OCI-LY3 (cell line): ENCODE results near the gene CYP4X1.

Experiments used
- H2AFZ ChIP-seq: fragments of 200-600, 300-600 bp; shearing (Covaris generic); 2 replicates; pipeline ENCODE4 v1.6.0; 2014; ENCODE audit warnings: antibody characterized with exemption, low read depth, low read length
- H3K27ac ChIP-seq: fragments of 200-600, 300-600 bp; sonication (generic); 2 replicates; pipeline ENCODE4 v1.5.1; 2014; ENCODE audit warnings: mild to moderate bottlenecking, low read length, moderate library complexity, mixed read lengths
- H3K27me3 ChIP-seq: fragments of 200-600, 300-600 bp; sonication (generic); 2 replicates; pipeline ENCODE4 v1.6.1; 2014; ENCODE audit warnings: low read depth, low read length, mixed read lengths
- H3K36me3 ChIP-seq: fragments of 200-600, 300-600 bp; sonication (generic); replicated peaks from 2 replicates; pipeline ENCODE3; 2014; ENCODE audit warnings: low read depth, low read length, mixed read lengths
- H3K4me1 ChIP-seq: fragments of 300-600, 200-600 bp; sonication (generic); 2 replicates; pipeline ENCODE4 v1.6.1; 2014; ENCODE audit warnings: low read length, mixed read lengths
- H3K4me2 ChIP-seq: fragments of 200-600, 300-600 bp; sonication (generic); 2 replicates; pipeline ENCODE4 v1.6.1; 2014; ENCODE audit warnings: low read length, mixed read lengths
- H3K4me3 ChIP-seq: fragments of 300-600, 200-600 bp; sonication (generic); 2 replicates; pipeline ENCODE4 v1.5.1; 2014; ENCODE audit warnings: antibody characterized with exemption, mild to moderate bottlenecking, low read length, moderate library complexity
- H3K79me2 ChIP-seq: fragments of 300-600, 200-600 bp; shearing (Covaris generic); 2 replicates; pipeline ENCODE4 v1.6.1; 2014; ENCODE audit warnings: mild to moderate bottlenecking, low read length, mixed read lengths
- H3K9ac ChIP-seq: fragments of 300-600, 200-600 bp; shearing (Covaris generic); 2 replicates; pipeline ENCODE4 v1.6.0; 2014; ENCODE audit warnings: mild to moderate bottlenecking, low read length, moderate library complexity
- H3K9me3 ChIP-seq: fragments of 200-600, 300-600 bp; shearing (Covaris generic); 2 replicates; pipeline ENCODE4 v1.6.1; 2014; ENCODE audit warnings: low read length, mixed read lengths; ENCODE audit not compliant: insufficient read depth
- H4K20me1 ChIP-seq: fragments of 200-600, 300-600 bp; sonication (generic); 2 replicates; pipeline ENCODE4 v1.6.1; 2016; ENCODE audit warnings: low read length, mixed read lengths; ENCODE audit not compliant: insufficient read depth
- EZH2phosphoT487 ChIP-seq: fragments of 200-600 bp; shearing (Covaris generic); IDR thresholded peaks from 2 replicates; pipeline ENCODE4 v1.6.1; 2018; ENCODE audit warnings: antibody characterized with exemption, mixed run types, low read depth
- TF ChIP-seq, protein P1 (sequence below): fragments of 200-600, 300-600 bp; sonication (generic); IDR thresholded peaks from 2 replicates; pipeline ENCODE4 v1.5.1; 2014; ENCODE audit warnings: antibody characterized with exemption, low read length, low read depth

The CYP4X1 gene

DNA sequence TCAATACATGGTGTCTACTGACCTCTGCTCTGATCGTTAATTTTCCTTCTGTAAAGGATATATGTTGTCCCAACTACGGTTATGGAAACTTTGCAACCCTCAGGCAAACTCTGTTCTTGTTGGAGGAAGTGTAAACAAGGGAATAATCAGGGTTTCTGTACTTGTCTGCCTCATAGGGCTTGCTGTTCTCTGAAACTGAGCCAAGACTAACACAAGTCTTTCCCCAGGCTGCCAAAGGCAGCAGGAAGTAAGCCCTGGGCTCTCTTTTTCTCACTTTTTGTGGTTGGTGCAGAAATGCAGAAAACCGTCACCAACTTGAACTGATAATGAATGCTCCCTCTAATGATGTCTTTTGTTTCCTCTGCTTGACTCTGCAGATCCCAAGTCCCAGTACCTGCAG is 7.6 kb downstream of the CYP4X1 start:
- no peak overlapping the region for H3K4me3 ChIP-seq
- TF ChIP-seq, protein P1, sequence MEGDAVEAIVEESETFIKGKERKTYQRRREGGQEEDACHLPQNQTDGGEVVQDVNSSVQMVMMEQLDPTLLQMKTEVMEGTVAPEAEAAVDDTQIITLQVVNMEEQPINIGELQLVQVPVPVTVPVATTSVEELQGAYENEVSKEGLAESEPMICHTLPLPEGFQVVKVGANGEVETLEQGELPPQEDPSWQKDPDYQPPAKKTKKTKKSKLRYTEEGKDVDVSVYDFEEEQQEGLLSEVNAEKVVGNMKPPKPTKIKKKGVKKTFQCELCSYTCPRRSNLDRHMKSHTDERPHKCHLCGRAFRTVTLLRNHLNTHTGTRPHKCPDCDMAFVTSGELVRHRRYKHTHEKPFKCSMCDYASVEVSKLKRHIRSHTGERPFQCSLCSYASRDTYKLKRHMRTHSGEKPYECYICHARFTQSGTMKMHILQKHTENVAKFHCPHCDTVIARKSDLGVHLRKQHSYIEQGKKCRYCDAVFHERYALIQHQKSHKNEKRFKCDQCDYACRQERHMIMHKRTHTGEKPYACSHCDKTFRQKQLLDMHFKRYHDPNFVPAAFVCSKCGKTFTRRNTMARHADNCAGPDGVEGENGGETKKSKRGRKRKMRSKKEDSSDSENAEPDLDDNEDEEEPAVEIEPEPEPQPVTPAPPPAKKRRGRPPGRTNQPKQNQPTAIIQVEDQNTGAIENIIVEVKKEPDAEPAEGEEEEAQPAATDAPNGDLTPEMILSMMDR, result no peak
- no peak for TF ChIP-seq EZH2phosphoT487
- H3K4me1 ChIP-seq, result no peaks in the 10 kb centered on the region
- H3K27me3 ChIP-seq, result no peaks in the 10 kb centered on the region
- H3K4me2 ChIP-seq, result no peak overlapping the region
- no peaks in the 10 kb centered on the region for H3K79me2 ChIP-seq
- no peak overlapping the region for H3K9ac ChIP-seq
- no peak overlapping the region for H3K27ac ChIP-seq
- H3K36me3 ChIP-seq, result no peaks in the 10 kb centered on the region
- no peaks in the 10 kb centered on the region for H3K9me3 ChIP-seq
- H2AFZ ChIP-seq, result no peak overlapping the region
- H4K20me1 ChIP-seq, result no peaks in the 10 kb centered on the region

DNA sequence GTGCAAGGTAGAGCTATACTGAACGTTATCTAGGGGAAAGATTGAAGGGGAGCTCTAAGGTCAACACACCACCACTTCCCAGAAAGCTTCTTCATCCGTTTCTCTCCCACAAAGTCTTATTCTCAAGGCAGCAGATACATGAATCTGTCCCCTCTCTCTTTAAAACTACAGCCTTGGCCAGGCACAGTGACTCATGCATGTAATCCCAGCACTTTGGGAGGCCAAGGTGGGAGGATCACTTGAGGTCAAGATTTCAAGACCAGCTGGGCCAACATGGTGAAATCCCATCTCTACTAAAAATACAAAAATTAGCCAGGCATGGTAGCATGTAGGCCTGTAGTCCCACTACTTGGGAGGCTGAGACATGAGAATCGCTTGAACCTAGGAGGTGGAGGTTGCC is 8.1 kb downstream of the CYP4X1 start:
- H3K4me3 ChIP-seq, result no peak overlapping the region

DNA sequence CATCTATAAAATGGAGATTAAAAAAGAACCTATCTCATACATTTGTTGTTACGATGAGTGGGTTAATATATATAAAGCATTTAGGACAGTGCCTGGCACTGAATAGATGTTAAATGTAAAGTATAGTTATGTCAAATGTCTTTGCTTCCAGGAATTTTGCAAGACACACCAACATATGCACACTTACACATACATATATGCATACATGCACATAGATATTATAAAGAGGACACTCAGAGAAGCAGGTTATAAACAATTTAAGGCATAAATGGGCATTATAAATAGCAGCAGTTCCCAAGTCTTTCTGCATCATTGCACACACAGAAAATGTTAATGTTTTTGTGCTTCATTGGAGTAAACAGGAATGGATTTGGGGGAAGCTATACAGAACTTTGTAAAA is 13.3 kb downstream of the CYP4X1 start:
- Histone ChIP-seq H3K9me3 (no peaks in the 10 kb centered on the region), H4K20me1 (no peaks in the 10 kb centered on the region), H2AFZ (no peak overlapping the region), H3K27me3 (no peaks in the 10 kb centered on the region), H3K4me1 (no peaks in the 10 kb centered on the region), H3K9ac (no peak overlapping the region), H3K4me2 (no peak overlapping the region), H3K36me3 (no peaks in the 10 kb centered on the region), H3K79me2 (no peaks in the 10 kb centered on the region), H3K4me3 (no peak overlapping the region), H3K27ac (no peak overlapping the region)
- no peak for TF ChIP-seq EZH2phosphoT487
- TF ChIP-seq, protein P1, result no peak

More for the DNA sequence above, 8.1 kb downstream of the CYP4X1 start:
- H3K9ac ChIP-seq, result no peak overlapping the region
- H3K4me2 ChIP-seq, result no peak overlapping the region
- no peaks in the 10 kb centered on the region for H4K20me1 ChIP-seq
- H3K27me3 ChIP-seq, result no peaks in the 10 kb centered on the region
- H3K9me3 ChIP-seq, result no peaks in the 10 kb centered on the region
- H3K79me2 ChIP-seq, result no peaks in the 10 kb centered on the region
- no peak overlapping the region for H3K27ac ChIP-seq
- H3K4me1 ChIP-seq, result no peaks in the 10 kb centered on the region
- TF ChIP-seq EZH2phosphoT487, result no peak
- TF ChIP-seq, protein P1, result no peak
- H2AFZ ChIP-seq, result no peak overlapping the region
- H3K36me3 ChIP-seq, result no peaks in the 10 kb centered on the region

DNA sequence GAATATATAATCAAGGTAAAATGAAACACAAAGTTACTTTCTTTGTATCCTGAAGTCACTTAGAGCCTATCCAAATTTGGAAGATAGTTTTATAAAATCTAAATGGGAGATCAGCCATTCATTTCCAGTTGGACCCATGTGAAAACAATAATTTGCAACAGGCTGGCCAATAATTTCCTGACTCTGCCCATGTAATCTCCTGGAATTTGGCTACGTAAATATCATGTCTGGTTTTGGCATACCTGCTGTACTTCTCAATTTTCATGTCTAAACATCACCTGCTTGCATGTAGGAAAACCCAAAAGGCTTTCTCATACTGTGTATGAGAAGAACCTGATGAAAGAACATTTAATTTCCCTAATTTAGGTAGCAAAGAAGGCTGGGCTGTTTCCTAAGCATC is 35.9 kb downstream of the CYP4X1 start:
- Histone ChIP-seq H3K36me3 (no peaks in the 10 kb centered on the region), H3K27ac (no peak overlapping the region)

More for the DNA sequence above, 35.9 kb downstream of the CYP4X1 start:
- H2AFZ ChIP-seq, result no peak overlapping the region
- H3K27me3 ChIP-seq, result no peaks in the 10 kb centered on the region
- no peaks in the 10 kb centered on the region for H4K20me1 ChIP-seq
- TF ChIP-seq, protein P1, result no peak
- no peak for TF ChIP-seq EZH2phosphoT487
- no peaks in the 10 kb centered on the region for H3K4me1 ChIP-seq
- no peak overlapping the region for H3K9ac ChIP-seq
- H3K9me3 ChIP-seq, result no peaks in the 10 kb centered on the region
- H3K4me3 ChIP-seq, result no peak overlapping the region
- no peaks in the 10 kb centered on the region for H3K79me2 ChIP-seq
- H3K4me2 ChIP-seq, result no peak overlapping the region
